ES-I3 (cell line): ENCODE results near the gene AKT3.
"Not testable (repeated sequence)": the region's sequence is repeated elsewhere in the genome, so short reads cannot be mapped to it uniquely, and the experiment has no call there.

Experiments
- H3K36me3 ChIP-seq: 2 replicates; pipeline ENCODE4 v1.6.1; 2013; ENCODE audit warnings: mild to moderate bottlenecking, low read length, control low read depth, moderate library complexity; ENCODE audit not compliant: insufficient read depth
- H3K4me1 ChIP-seq: 2 replicates; pipeline ENCODE4 v1.6.1; 2013; ENCODE audit warnings: mild to moderate bottlenecking, control low read depth, low read length; ENCODE audit not compliant: insufficient read depth
- H3K9ac ChIP-seq: 2 replicates; pipeline ENCODE4 v1.6.1; 2013; ENCODE audit warnings: low read depth, mild to moderate bottlenecking, low read length, moderate library complexity
- H3K9me3 ChIP-seq: 2 replicates; pipeline ENCODE4 v1.6.1; 2013; ENCODE audit warnings: mild to moderate bottlenecking, low read length, moderate library complexity; ENCODE audit not compliant: control insufficient read depth, insufficient read depth

The AKT3 gene

DNA sequence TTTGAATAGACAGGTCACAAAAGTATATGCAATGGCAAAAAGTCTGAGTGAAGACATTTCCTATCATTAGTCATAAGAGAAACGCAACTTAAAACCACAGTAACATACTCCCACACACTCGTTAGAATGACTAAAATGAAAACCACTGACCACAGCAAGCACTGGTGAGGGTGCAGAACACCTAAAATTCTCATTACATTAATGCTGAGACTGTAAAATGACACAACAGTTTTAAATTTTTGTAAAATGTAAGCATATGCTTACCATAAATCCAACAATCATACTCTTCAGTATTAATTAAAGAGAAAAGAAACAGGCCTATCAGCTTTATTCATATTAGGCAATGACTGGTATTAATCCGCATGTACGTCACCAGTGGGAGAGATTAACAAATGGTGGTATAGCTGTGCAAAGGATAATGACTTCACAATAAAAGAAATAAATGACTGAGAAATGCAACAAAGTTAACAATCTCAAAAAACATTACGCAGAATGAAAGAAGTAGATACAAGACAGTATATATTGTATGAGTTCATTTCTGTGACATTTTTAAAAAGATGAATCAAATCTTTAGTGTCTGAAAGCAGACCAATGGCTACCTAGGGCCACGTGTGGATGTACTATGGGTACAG, 253.5 kb downstream of the AKT3 start:
- Histone ChIP-seq H3K9me3 (no peaks in the 10 kb centered on the region; the same call in 1 of the 2 replicates), H3K9ac (no peak overlapping the region), H3K36me3 (no peaks in the 10 kb centered on the region), H3K4me1 (no peaks in the 10 kb centered on the region)

DNA sequence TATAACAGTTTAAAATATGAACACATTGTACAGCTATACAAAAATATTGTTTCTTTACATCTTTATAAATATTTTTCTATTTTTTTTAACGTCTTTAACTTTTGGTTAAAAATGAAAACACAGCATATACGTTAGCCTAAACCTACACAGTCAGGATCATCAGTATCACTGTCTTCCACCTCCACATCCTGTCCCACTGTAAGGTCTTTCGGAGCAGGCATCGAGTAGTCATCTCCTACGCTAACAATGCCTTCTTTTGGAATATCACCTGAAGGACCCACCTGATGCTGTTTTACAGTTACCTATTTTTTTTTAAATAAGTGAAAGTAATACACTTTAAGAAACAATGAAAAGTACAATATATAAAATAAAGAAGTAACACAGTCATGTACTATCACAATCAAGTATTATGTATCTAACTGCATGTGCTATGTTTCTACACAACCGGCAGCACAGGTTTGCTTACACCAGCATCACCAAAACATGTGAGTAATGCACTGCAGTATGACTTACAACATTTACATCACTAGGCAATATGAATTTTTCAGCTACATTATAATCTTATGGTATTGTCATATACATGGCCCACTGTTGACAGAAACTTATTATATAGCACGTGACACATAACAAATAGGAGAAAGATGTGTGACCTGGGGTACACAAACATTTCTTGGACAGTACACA, 254.4 kb downstream of the AKT3 start:
- no peak overlapping the region for H3K9ac ChIP-seq
- H3K4me1 ChIP-seq: no peaks in the 10 kb centered on the region
- no peaks in the 10 kb centered on the region for H3K36me3 ChIP-seq
- H3K9me3 ChIP-seq: no peaks in the 10 kb centered on the region

DNA sequence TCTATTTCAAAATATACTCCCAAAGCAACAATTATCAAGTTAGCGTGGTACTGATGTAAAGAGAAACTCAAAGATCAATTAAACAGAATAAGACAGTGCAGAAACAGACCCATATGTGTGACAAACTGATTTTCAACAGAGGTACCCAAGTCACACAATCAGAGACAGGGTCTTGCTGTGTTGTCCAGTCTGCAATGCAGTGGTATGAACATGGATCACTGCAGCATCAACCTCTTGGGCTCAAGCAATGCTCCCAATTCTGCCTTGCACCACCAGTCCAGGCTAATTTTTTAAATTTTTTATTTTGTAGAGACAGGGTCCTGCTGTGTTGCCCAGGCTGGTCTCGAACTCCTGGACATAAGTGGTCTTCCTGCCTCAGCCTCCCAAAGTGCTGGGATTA, 255.6 kb downstream of the AKT3 start:
- Histone ChIP-seq H3K9ac (no peak overlapping the region), H3K9me3 (no peaks in the 10 kb centered on the region), H3K4me1 (no peaks in the 10 kb centered on the region), H3K36me3 (no peaks in the 10 kb centered on the region)

DNA sequence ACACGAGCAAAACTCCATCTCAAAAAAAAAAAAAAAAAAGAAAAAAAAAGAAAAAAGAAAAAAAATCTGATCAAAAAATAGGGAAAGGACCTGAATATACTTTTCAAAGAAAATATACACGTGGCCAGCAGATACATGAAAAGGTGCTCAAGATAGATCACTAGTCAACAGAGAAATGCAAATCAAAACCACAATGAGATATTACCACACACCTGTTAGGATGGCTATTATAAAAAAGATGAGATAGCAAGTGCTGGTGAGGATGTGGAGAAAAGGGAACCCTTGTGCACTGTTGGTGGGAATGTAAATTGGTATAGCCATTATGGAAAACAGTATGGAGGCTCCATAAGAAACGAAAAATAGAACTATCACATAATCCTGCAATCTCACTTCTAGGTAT, 260.8 kb downstream of the AKT3 start:
- H3K9me3 ChIP-seq, H3K9ac ChIP-seq, H3K4me1 ChIP-seq, H3K36me3 ChIP-seq: not testable (repeated sequence)

DNA sequence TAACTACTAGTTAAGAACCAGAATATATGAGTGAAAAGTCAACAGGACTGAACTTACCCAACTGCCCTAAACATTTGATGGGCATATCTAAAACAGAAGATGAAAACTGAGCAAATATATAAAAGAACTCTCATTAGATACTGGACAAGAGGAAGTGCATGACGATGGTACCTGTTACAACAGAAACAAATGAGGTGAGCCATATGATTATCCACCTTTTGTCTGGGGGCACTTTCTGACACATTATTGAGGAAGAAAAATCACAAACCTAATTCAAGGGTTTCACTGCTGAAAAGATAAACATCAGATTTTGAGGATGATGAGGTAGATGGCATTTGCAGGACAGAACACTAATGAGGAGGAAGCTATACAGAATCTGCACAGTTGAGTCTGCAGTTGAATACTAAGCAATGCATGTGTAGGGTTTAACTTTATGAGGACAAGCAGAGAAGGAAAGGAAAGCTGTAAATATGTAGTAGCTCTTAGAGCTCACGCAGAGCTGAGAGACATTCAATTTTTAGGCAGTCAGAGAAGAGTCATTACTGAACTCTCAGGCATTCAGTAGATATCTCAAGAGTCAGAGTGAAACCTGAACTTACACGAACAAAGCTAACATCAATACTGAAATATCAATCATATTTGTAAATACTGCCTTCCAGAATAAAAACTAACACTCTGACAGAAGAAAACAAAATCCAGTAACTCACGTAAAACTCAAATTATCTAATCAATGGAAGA, 262.1 kb downstream of the AKT3 start:
- Histone ChIP-seq H3K9ac (no peak overlapping the region), H3K36me3 (no peaks in the 10 kb centered on the region), H3K4me1 (no peaks in the 10 kb centered on the region), H3K9me3 (peaks cover 3% of the 10 kb centered on the region)

DNA sequence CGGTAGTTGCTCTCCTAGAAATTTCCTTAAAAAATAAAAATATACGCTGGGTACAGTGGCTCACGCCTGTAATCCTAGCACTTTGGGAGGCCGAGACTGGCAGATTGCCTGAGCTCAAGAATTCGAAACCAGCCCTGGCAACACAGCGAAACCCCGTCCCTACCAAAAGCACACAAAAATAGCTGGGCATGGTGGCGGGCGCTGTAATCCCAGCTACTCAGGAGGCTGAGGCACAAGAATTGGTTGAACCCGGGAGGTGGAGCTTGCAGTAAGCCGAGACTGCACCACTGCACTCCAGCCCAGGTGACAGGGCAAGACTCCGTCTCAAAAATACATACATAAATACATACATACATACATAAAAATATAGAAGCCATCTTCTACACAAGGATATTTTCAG, 262.8 kb downstream of the AKT3 start:
- H3K9ac ChIP-seq: no peak overlapping the region
- H3K9me3 ChIP-seq: peaks cover 3% of the 10 kb centered on the region
- no peaks in the 10 kb centered on the region for H3K36me3 ChIP-seq
- no peaks in the 10 kb centered on the region for H3K4me1 ChIP-seq

DNA sequence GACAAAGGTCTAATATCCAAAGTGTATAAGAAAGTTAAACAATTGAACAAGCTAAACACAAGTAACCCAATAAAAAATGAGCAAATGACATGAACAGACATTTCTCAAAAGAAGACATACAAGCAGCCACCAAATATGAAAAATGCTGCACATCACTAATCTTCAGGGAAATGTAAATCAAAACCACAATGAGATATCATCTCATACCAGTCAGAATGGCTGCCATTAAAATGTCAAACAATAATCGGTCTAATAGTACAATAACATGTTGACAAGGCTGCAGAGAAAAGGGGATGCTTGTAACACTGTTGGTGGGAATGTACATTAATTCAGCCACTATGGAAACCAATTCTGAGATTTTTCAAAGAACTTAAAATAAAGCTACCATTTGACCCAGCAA, 264.1 kb downstream of the AKT3 start:
- H3K4me1 ChIP-seq: no peaks in the 10 kb centered on the region
- peaks cover 3% of the 10 kb centered on the region for H3K9me3 ChIP-seq
- no peaks in the 10 kb centered on the region for H3K36me3 ChIP-seq
- H3K9ac ChIP-seq: no peak overlapping the region

DNA sequence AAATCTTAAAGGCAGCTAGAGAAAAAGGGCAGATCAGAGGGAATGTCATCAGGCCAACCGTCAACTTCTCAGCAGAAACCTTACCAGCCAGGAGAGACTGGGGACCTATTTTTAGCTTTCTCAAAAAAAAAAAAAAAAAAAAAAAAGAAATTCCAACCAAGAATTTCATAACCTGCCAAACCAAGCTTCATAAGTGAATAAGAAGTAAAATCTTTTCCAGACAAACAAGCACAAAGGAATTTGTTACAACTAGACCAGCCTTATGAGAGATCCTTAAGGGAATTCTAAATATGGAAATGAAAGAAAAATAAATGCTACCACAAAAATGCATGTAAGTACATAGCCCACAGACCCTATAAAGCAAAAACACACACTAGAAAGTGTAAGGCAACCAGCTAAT, 267.7 kb downstream of the AKT3 start:
- Histone ChIP-seq H3K4me1 (no peaks in the 10 kb centered on the region), H3K9ac (no peak overlapping the region), H3K36me3 (no peaks in the 10 kb centered on the region), H3K9me3 (peaks cover 3% of the 10 kb centered on the region)

DNA sequence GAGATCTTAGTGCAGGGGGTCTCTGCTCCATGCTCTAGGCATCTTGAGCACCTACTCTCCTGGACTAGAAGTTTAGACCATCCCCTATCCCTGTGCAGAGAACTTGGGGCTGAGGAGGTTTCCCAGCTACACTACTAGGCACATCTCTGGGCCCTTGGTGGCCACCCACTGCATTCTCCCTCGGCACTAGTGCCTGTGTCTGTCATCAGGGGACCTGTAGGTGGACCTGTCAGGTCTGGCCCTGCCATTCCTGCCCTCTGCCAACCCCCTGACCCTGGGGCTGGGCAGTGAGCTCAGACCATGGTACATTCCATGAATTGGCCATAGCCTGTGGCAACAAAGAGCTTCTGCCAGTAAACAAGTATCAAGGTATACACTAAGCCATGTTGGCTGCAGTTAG, 269.1 kb downstream of the AKT3 start:
- no peak overlapping the region for H3K9ac ChIP-seq
- H3K9me3 ChIP-seq: peaks cover 5% of the 10 kb centered on the region
- H3K36me3 ChIP-seq: no peaks in the 10 kb centered on the region
- H3K4me1 ChIP-seq: no peaks in the 10 kb centered on the region

DNA sequence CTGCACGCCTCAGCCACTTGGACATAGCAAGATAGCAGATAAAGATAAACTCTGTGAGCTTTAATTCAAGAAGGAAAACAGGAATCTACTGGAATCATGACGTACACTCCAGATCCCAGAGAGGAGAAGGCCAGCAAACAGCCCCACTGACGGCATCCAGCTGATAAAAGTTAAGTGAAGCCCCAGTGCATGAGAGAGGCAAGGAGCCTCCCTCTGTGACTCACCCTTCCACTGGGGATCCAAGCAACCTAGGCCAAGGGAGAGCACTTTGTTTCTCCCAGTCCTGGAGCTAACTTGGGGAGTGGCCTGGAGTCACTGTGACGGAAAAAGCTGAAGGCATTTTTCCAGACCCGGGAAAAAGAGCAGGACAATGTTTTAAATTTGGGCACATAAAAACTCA, 270.0 kb downstream of the AKT3 start:
- H3K4me1 ChIP-seq: no peaks in the 10 kb centered on the region
- H3K9me3 ChIP-seq: peaks cover 2% of the 10 kb centered on the region; the same call in 1 of the 2 replicates
- H3K9ac ChIP-seq: no peak overlapping the region
- no peaks in the 10 kb centered on the region for H3K36me3 ChIP-seq

DNA sequence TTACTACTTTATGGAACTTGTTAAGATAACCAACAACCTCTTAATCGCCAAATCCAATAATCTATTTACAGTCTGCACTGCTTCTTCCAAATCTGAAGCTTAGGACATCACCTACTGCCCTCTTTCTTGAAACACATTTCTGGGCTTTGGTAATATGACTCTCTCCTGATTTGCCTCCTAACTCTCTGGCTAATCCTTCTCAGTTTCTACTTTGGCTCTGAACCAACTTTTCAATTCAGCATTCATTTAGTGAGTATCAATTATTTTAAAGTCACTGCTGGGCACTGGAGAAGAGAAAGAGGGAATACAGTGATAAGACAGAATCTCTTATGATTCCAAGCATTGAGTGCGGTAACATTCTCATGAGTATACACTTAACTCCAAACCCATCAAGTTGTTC, 275.0 kb downstream of the AKT3 start:
- Histone ChIP-seq H3K36me3 (no peaks in the 10 kb centered on the region), H3K9ac (no peak overlapping the region), H3K9me3 (0 out of 2 replicates have a peak, but pooled peaks cover 2% of the 10 kb centered on the region), H3K4me1 (no peaks in the 10 kb centered on the region)

DNA sequence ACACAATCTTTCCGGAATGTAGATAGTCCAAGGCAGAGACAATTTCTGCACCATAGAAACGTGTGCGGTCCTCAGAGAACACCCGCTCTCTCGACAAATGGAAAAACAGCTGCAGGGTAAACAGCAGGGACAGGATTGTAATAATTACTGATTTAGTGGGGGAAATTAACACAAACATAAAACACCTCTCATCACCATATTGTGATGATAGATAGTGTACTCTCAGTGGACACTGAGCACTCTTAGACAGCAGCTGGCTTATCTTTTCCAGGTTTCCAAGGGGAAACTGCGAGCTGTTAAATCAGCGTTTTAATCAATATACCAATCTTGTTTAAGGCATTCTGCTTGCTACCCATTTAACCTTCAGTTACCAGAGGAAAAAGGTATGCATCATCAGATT, 277.1 kb downstream of the AKT3 start:
- Histone ChIP-seq H3K9me3 (0 out of 2 replicates have a peak, but pooled peaks cover 2% of the 10 kb centered on the region), H3K36me3 (no peaks in the 10 kb centered on the region; the same call in 1 of the 2 replicates), H3K9ac (no peak overlapping the region), H3K4me1 (no peaks in the 10 kb centered on the region)

DNA sequence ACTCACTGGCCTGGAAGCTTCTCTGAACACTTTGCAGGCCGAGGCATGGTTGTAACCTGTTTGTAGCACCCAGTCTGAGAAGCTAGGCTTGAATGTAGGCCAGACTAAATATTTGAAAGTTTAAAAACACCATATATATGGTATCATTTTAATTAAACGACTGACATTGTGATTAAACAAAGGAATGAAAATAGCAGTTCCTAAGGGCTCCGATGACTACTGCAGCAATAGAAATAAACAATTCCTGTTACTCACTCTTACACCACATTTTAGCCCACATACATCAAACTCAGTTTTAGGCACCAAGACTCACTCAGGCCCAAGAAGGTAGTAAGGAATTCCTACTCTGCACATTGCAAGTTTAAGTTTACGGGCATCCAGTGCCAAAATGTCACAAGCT, 281.2 kb downstream of the AKT3 start:
- H3K9ac ChIP-seq: no peak overlapping the region
- H3K36me3 ChIP-seq: no peaks in the 10 kb centered on the region; the same call in 1 of the 2 replicates
- H3K9me3 ChIP-seq: no peaks in the 10 kb centered on the region
- no peaks in the 10 kb centered on the region for H3K4me1 ChIP-seq

DNA sequence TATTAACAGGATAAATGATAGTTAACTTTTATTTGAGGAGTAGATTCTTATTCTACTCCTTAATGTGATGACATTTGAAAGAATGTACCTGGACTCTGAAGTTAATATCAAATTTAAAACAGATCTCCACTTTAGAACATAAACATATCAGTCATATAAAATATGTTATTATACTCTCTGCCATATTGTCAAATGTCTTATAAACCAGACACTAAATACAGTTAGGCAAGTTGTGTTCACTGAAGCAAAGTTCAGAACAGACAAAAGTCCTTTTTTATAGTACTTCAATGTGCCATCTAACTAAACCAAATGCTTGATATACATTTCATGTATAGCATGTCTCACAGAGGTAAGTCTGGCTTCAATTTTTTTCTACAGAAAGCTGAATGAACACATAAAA, 285.2 kb downstream of the AKT3 start:
- Histone ChIP-seq H3K9me3 (no peaks in the 10 kb centered on the region), H3K9ac (no peak overlapping the region), H3K36me3 (no peaks in the 10 kb centered on the region; the same call in 1 of the 2 replicates), H3K4me1 (peaks cover 3% of the 10 kb centered on the region; the same call in 1 of the 2 replicates)

DNA sequence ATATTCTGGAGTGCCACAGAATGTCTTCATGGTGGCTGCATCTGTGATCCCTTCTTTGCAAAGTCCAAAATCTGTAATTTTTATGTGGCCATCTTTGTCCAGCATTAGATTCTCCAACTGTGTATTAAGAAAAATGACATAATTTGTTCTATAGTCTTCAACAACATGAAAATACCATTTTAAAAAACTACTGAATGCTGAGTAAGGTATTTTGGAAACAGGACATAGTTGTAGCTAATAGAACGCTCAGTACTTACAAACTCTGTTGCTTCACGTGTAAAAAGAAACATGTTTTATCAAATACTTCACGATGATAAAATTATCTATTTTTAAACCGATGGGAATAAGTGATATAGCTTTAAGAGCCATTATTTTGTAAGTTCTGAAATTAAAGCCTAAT, 286.3 kb downstream of the AKT3 start:
- H3K9ac ChIP-seq: no peak overlapping the region
- H3K9me3 ChIP-seq: no peaks in the 10 kb centered on the region
- peaks cover 9% of the 10 kb centered on the region; the same call in 1 of the 2 replicates for H3K4me1 ChIP-seq
- H3K36me3 ChIP-seq: no peaks in the 10 kb centered on the region; the same call in 1 of the 2 replicates
